Posterior cingulate gyrus (tissue), 11 donors: ENCODE measurements around the gene R3HCC1L.
A peak's percentile ranks its signal among the peaks of the same experiment; 100 is the strongest.

Source experiments
- DNase-seq, 10 donors: peaks; one replicate each; pipeline versions ENCODE4 v3.0.0 to v3.0.0-alpha.2; 2020 to 2021; ENCODE audit warnings: mixed read lengths in 3 of 10
- intact Hi-C: fragments of 100-400 bp; cut with DNase I; formaldehyde crosslinking; loops from one replicate; pipeline ENCODE4 v1.15.1; 2023

R3HCC1L gene

GRCh38 chr10:98269435-98269912, 135.0 kb downstream of the R3HCC1L start:
- intact Hi-C loops, result no loop called here
- DNase-seq, result peak in 2 of 10 donors; percentile 51 to 90

- intact Hi-C loops, result no loop called here
- DNase-seq, result peak in 1 of 10 donors; percentile 32
These were observed 135.8 kb downstream of the R3HCC1L start for GRCh38 chr10:98270073-98270740.

DNA sequence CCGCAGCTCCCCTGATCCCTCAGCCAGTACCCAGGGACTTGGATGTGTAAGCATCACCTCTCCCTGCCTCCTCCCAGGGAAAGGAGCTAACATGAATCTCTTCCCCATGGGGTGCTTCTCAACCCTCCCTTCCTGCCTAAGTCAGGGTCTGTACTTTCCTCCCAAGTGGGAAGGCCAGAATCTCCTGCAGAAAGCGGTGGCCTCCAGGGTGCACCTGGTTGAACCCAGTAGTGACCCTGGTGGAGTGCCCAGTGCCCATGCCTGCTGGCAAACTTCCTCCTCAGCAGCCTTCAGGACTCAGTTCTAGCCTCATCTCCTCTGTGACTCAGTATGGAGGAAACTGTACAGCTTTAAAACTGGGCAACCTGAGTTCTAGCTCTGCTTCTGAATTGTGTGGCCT, 136.3 kb downstream of the R3HCC1L start:
- intact Hi-C loops, result no loop called here
- peak in 1 of 10 donors; percentile 51 for DNase-seq

DNA sequence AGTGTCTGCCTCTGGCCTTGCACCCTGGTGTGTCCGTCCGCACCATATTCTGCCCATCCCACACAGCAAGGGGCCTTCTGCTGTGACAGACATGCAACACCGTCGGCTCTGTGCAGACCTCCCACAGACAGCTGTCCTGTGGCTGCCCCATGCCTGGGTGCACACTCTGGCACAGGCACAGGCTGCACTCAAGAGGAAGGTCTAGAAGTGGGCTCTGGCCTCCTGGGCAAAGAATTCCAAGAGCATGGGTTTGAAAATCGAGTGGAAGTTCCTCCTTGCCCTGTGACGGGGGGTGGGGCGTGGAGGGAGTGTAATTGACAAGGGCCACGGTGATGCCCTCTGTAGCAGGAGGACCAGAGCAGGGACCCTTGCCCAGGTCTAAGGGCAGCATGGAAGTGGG, 137.8 kb downstream of the R3HCC1L start:
- peak in 1 of 10 donors; percentile 59 for DNase-seq
- intact Hi-C loops, result no loop called here

- intact Hi-C loops, result no loop called here
- peak in 1 of 10 donors; percentile 32 for DNase-seq
These were observed 138.2 kb downstream of the R3HCC1L start for GRCh38 chr10:98272656-98273055.

DNA sequence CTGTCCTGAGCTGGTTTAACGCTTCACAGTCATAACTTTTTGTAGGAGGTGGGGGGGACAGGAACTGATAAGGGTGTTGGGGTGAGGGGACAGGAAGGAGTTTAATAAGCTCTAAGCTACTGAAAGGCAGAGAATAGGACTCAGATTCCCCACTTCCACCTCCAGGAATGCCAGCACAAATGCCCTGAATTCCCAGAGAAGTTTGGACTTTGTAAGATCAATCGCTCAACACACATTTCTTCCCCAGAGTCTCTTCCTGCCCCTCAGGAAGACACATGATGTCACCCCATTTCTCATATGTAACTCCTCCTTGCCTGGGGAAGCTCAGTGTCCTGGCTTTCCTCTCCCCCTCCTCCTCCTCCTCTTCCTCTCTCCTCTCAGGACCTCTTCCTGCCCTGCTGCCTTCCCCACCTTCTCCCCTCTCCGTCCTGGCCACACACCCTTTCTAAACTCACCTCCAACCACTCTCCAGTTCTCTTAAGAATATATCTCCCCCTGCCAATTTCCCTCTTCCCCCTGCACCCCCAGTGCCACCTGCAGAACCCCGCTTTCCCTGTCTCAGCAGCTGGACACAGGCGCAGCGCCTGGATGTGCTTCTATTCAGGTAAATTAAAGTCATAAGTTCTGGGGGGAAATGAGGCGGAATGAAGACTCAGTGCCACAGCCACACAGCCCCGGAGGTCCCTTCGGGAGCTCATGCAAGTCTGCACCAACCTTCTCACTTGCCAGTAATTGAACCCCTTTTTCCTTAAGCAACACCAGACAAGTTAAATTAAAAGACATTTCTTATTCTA, 138.8 kb downstream of the R3HCC1L start:
- intact Hi-C loops, result no loop called here
- DNase-seq, result peak in 1 of 10 donors; percentile 60

- peak in 1 of 10 donors; percentile 8 for DNase-seq
- intact Hi-C loops, result no loop called here
These were observed 140.1 kb downstream of the R3HCC1L start for GRCh38 chr10:98274562-98274961.

DNA sequence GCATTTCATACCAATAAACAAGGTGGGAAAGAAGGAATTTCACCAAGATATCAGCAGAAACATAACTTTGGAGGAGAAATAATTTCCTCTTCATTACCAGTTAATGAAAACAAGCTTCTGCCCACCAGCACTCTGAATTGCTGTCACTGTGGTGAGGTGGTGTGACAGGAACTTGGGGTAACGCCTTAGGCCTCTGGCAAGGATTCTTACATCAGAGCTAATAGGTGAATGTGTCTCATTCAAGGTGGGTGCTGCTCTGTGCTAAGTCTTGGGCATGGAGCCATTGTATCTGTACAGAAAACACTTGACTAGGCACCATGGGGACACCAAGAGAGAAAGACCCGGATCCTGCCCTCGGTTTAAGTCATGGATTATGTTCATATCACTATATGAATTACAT, 141.9 kb downstream of the R3HCC1L start:
- peak in 1 of 10 donors; percentile 7 for DNase-seq
- intact Hi-C loops, result no loop called here

DNA sequence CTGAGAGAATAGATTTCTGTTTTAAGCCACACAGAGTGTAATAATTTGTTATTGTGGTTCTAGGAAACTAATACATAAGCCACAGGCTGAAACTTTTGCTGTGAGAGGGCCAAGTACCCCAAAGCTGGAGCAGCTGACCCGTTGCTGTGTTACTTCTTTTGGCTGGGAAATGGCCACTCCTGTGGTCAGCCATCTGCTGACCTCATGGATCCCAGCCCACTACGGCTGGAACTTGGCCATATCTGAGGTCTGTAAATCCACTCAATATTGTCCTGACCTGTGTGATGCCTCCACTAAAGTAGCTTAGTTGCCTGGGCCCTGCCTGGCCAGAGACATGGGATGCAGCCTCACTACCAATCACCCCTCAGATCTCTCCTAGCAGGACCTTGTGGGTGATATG, 151.0 kb downstream of the R3HCC1L start:
- DNase-seq, result peak in 1 of 10 donors; percentile 22
- intact Hi-C loops, result no loop called here

DNA sequence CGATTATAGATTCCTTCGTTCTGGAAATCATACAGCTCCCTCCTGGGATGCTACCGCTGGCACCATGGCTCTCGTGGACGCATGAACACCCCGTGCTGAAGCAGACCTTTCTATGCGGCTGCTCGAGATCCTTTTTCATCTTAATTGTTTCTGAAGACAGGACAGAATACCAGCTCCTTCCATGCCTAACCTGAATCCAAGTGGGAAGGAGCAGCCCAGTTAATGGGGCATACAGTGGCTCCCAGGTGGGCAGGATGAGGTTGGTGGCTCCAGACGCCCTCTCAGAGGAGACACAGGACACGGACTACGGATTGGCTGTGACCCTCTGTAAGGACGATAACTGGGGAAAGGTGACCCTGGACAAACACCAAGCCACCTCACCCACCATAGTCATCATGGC, 152.0 kb downstream of the R3HCC1L start:
- DNase-seq, result no peak
- intact Hi-C loops, result no loop called here

- intact Hi-C loops, result no loop called here
- DNase-seq, result peak in 1 of 10 donors; percentile 21
These were observed 152.9 kb downstream of the R3HCC1L start for GRCh38 chr10:98287321-98287720.

DNA sequence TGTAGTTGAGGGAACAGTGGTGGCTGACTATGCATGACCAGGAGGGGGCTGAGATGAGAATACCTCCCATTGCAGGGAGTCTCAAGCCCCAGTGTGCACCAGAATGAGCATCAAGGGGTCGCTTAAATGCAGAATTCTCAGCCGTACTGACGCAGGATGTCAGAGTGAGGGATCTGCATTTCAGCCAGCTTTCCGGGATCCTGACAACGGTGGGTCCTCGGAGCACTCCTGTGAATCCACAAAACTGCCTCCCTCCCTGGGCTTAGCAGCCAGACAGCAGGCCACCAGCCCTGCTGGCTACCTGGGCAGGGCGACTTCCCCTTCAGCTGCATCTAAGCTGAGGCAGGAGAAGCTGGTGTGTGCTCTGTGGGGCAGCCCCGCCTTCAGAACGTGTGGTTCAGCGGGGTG, 155.3 kb downstream of the R3HCC1L start:
- peak in 2 of 10 donors; percentile 25 to 38 for DNase-seq
- intact Hi-C loops, result no loop called here

- intact Hi-C loops, result no loop called here
- DNase-seq, result peak in 1 of 10 donors; percentile 71
These were observed 158.5 kb downstream of the R3HCC1L start for GRCh38 chr10:98292971-98293370.

- DNase-seq, result peak in 1 of 10 donors; percentile 62
- intact Hi-C loops, result no loop called here
These were observed 159.3 kb downstream of the R3HCC1L start for GRCh38 chr10:98293550-98294269.

DNA sequence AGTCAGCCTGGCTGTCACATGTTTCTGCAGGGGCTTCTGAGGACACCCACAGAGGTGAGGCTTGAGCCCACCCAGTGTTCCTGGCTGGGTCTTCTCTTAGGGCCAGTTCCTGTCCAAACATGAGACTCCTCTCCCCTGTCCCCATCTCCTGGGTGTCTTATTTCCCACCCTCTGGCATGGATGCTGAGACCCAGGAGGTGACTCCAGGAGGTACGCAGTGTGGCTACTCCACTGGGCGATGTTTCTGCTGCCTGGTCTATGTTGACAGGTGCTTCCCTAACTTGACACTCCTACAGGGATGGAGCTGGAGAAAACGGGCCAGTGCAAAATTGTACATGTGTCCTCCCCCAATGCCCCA, 159.8 kb downstream of the R3HCC1L start:
- intact Hi-C loops, result no loop called here
- DNase-seq, result no peak
